Osteocyte (in vitro differentiated cells): ENCODE data around the gene FAIM2. TPM values are rescaled to one million over a fixed set of nuclear protein-coding genes. Genes with fewer than 3 reads are reported as not detected.

Experiments used
- DNase-seq: peaks from one replicate; pipeline ENCODE4 v3.0.0; 2021; ENCODE audit warnings: mixed read lengths; ENCODE audit not compliant: unreplicated experiment; ENCODE audit errors: extremely low spot score
- H3K27ac Mint-ChIP-seq: one replicate; pipeline ENCODE4 v1.8.0; 2021; ENCODE audit warnings: mild to moderate bottlenecking, mixed read lengths; ENCODE audit not compliant: unreplicated experiment
- H3K27me3 Mint-ChIP-seq: one replicate; pipeline ENCODE4 v1.8.0; 2021; ENCODE audit warnings: mixed read lengths; ENCODE audit not compliant: unreplicated experiment
- H3K36me3 Mint-ChIP-seq: one replicate; pipeline ENCODE4 v1.8.0; 2021; ENCODE audit warnings: mixed read lengths; ENCODE audit not compliant: unreplicated experiment
- H3K4me1 Mint-ChIP-seq: one replicate; pipeline ENCODE4 v1.8.0; 2021; ENCODE audit warnings: mixed read lengths; ENCODE audit not compliant: unreplicated experiment
- H3K4me3 Mint-ChIP-seq: one replicate; pipeline ENCODE4 v1.8.0; 2021; ENCODE audit warnings: mild to moderate bottlenecking, moderate library complexity, mixed read lengths; ENCODE audit not compliant: unreplicated experiment
- H3K9me3 Mint-ChIP-seq: one replicate; pipeline ENCODE4 v1.8.0; 2021; ENCODE audit warnings: mixed read lengths; ENCODE audit not compliant: unreplicated experiment
- total RNA-seq: library from RNA; stranded (reverse); gene quantifications from 2 replicates; pipeline ENCODE4 v1.2.1, GENCODE V29; 2021
- TF ChIP-seq, protein P1 (sequence below): fragments of 200-600 bp; sonication (generic); IDR thresholded peaks from 2 replicates; pipeline ENCODE4 v1.5.0; 2021; ENCODE audit warnings: antibody characterized with exemption, mild to moderate bottlenecking, moderate library complexity

Gene FAIM2
- total RNA-seq, 1 donor from 2014 or later: 1.5 TPM

GRCh38 chr12:49917788-49918173 lies 14.1 kb upstream of the FAIM2 start:
- H3K4me1 Mint-ChIP-seq: peaks cover 7% of the 10 kb centered on the region
- DNase-seq: no peak
- TF ChIP-seq, protein P1, sequence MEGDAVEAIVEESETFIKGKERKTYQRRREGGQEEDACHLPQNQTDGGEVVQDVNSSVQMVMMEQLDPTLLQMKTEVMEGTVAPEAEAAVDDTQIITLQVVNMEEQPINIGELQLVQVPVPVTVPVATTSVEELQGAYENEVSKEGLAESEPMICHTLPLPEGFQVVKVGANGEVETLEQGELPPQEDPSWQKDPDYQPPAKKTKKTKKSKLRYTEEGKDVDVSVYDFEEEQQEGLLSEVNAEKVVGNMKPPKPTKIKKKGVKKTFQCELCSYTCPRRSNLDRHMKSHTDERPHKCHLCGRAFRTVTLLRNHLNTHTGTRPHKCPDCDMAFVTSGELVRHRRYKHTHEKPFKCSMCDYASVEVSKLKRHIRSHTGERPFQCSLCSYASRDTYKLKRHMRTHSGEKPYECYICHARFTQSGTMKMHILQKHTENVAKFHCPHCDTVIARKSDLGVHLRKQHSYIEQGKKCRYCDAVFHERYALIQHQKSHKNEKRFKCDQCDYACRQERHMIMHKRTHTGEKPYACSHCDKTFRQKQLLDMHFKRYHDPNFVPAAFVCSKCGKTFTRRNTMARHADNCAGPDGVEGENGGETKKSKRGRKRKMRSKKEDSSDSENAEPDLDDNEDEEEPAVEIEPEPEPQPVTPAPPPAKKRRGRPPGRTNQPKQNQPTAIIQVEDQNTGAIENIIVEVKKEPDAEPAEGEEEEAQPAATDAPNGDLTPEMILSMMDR: no peak
- no peak overlapping the region for H3K27ac Mint-ChIP-seq
- H3K36me3 Mint-ChIP-seq: no peaks in the 10 kb centered on the region
- peaks cover 2% of the 10 kb centered on the region for H3K27me3 Mint-ChIP-seq
- H3K9me3 Mint-ChIP-seq: no peaks in the 10 kb centered on the region
- H3K4me3 Mint-ChIP-seq: no peak overlapping the region

- no peak for DNase-seq
- H3K4me1 Mint-ChIP-seq: peaks cover 7% of the 10 kb centered on the region
- peaks cover 2% of the 10 kb centered on the region for H3K27me3 Mint-ChIP-seq
- no peak overlapping the region for H3K27ac Mint-ChIP-seq
- H3K4me3 Mint-ChIP-seq: no peak overlapping the region
- no peaks in the 10 kb centered on the region for H3K36me3 Mint-ChIP-seq
- TF ChIP-seq, protein P1: no peak
- H3K9me3 Mint-ChIP-seq: no peaks in the 10 kb centered on the region
Measured at GRCh38 chr12:49917166-49917787, 13.6 kb upstream of the FAIM2 start.

GRCh38 chr12:49916129-49916919 lies 12.6 kb upstream of the FAIM2 start:
- no peaks in the 10 kb centered on the region for H3K9me3 Mint-ChIP-seq
- DNase-seq: no peak
- TF ChIP-seq, protein P1: no peak
- H3K4me3 Mint-ChIP-seq: no peak overlapping the region
- H3K4me1 Mint-ChIP-seq: peaks cover 7% of the 10 kb centered on the region
- no peaks in the 10 kb centered on the region for H3K36me3 Mint-ChIP-seq
- peaks cover 2% of the 10 kb centered on the region for H3K27me3 Mint-ChIP-seq
- no peak overlapping the region for H3K27ac Mint-ChIP-seq

- TF ChIP-seq, protein P1: no peak
- no peaks in the 10 kb centered on the region for H3K9me3 Mint-ChIP-seq
- peaks cover 2% of the 10 kb centered on the region for H3K27me3 Mint-ChIP-seq
- H3K4me3 Mint-ChIP-seq: no peak overlapping the region
- H3K4me1 Mint-ChIP-seq: peaks cover 7% of the 10 kb centered on the region
- no peak for DNase-seq
- H3K27ac Mint-ChIP-seq: no peak overlapping the region
- H3K36me3 Mint-ChIP-seq: no peaks in the 10 kb centered on the region
Measured at GRCh38 chr12:49912345-49913255, 8.9 kb upstream of the FAIM2 start.
